GM12878 (cell line): ENCODE data around the gene DNTT.

Experiments used
- BACH1 ChIP-seq: fragments of 450-650 bp; IDR thresholded peaks from 2 replicates; pipeline ENCODE4 v1.6.1; 2017; ENCODE audit warnings: mild to moderate bottlenecking, borderline replicate concordance
- BRCA1 ChIP-seq: IDR thresholded peaks from 2 replicates; pipeline ENCODE4 v1.6.1; 2011; ENCODE audit warnings: low read depth, low read length, improper control_type of control experiment
- E2F4 ChIP-seq: IDR thresholded peaks from 2 replicates; pipeline ENCODE4 v1.6.1; 2012; ENCODE audit warnings: low read depth, low read length, improper control_type of control experiment
- GABPA ChIP-seq: IDR thresholded peaks from 2 replicates; pipeline ENCODE4 v1.6.1; 2014; ENCODE audit warnings: antibody characterized with exemption, low read depth, mild to moderate bottlenecking, inconsistent platforms
- KDM1A ChIP-seq: fragments of 200-600 bp; sonication (generic); IDR thresholded peaks from 2 replicates; pipeline ENCODE4 v1.6.1; 2016; ENCODE audit warnings: borderline replicate concordance
- NBN ChIP-seq: fragments of 450-650 bp; IDR thresholded peaks from 2 replicates; pipeline ENCODE4 v1.6.1; 2016
- POLR2A ChIP-seq: IDR thresholded peaks from 2 replicates; pipeline ENCODE4 v1.6.1; 2011; ENCODE audit warnings: low read depth, mild to moderate bottlenecking, low read length
- POLR2AphosphoS5 ChIP-seq: IDR thresholded peaks from 2 replicates; pipeline ENCODE4 v1.6.1; 2011; ENCODE audit warnings: mild to moderate bottlenecking, low read length, inconsistent platforms
- PRDM15 ChIP-seq: fragments of 450-650 bp; formaldehyde crosslinking; IDR thresholded peaks from 2 replicates; pipeline ENCODE4 v1.4.0; 2020; ENCODE audit warnings: mild to moderate bottlenecking, moderate library complexity
- ZZZ3 ChIP-seq: IDR thresholded peaks from 2 replicates; pipeline ENCODE4 v1.6.1; 2011; ENCODE audit warnings: low read depth; ENCODE audit not compliant: control insufficient read depth, insufficient read length
- TF ChIP-seq, protein P1 (sequence below), 3 experiments: IDR thresholded peaks in 2 of 3; conservative IDR thresholded peaks in 1 of 3; 2 replicates each; pipeline ENCODE4 v1.5.1; 2011; ENCODE audit warnings: low read depth in 3 of 3, low read length in 3 of 3, mild to moderate bottlenecking in 3 of 3, control low read depth in 2 of 3, moderate library complexity in 2 of 3, inconsistent platforms in 1 of 3, mixed read lengths in 1 of 3; ENCODE audit not compliant: control insufficient read depth in 2 of 3, insufficient read depth in 1 of 3; ENCODE audit errors: extremely low read depth in 1 of 3
- TF ChIP-seq, protein P2 (sequence below): IDR thresholded peaks from 2 replicates; pipeline ENCODE4 v1.6.1; 2012; ENCODE audit warnings: low read depth, low read length, improper control_type of control experiment

DNA sequence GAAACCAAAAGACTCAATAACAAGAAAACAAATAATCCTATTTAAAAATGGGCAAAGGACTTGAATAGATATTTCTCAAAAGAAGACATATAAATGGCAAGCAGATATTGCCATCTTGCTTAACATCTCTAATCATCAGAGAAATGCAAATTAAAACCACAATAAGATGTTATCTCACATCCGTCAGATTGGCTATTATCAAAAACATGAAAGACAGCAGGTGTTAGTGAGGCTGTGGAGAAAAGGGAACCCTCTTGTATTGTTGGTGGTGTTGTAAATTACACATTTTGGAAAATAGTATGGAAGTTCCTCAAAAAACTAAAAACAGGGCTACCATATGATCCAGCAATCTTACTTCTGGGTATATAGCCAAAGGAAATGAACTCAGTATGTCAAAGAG, 28.9 kb downstream of the DNTT start:
- TF ChIP-seq, protein P1, sequence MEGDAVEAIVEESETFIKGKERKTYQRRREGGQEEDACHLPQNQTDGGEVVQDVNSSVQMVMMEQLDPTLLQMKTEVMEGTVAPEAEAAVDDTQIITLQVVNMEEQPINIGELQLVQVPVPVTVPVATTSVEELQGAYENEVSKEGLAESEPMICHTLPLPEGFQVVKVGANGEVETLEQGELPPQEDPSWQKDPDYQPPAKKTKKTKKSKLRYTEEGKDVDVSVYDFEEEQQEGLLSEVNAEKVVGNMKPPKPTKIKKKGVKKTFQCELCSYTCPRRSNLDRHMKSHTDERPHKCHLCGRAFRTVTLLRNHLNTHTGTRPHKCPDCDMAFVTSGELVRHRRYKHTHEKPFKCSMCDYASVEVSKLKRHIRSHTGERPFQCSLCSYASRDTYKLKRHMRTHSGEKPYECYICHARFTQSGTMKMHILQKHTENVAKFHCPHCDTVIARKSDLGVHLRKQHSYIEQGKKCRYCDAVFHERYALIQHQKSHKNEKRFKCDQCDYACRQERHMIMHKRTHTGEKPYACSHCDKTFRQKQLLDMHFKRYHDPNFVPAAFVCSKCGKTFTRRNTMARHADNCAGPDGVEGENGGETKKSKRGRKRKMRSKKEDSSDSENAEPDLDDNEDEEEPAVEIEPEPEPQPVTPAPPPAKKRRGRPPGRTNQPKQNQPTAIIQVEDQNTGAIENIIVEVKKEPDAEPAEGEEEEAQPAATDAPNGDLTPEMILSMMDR (IDR thresholded peaks at IDR 0.05 in 2 of 3, conservative IDR thresholded peaks at IDR 0.05 in 1 of 3; ENCODE audit: control insufficient read depth in 2 of 3, extremely low read depth in 1 of 3, insufficient read depth in 1 of 3, low read depth in 3 of 3, low read length in 3 of 3) = no peak
- TF ChIP-seq PRDM15 (CRISPR knock-in tag) (no peak), ZZZ3 (no peak), BRCA1 (no peak), E2F4 (no peak), GABPA (no peak), NBN (no peak), BACH1 (no peak), POLR2A (no peak), POLR2AphosphoS5 (no peak), KDM1A (no peak)
- TF ChIP-seq, protein P2, sequence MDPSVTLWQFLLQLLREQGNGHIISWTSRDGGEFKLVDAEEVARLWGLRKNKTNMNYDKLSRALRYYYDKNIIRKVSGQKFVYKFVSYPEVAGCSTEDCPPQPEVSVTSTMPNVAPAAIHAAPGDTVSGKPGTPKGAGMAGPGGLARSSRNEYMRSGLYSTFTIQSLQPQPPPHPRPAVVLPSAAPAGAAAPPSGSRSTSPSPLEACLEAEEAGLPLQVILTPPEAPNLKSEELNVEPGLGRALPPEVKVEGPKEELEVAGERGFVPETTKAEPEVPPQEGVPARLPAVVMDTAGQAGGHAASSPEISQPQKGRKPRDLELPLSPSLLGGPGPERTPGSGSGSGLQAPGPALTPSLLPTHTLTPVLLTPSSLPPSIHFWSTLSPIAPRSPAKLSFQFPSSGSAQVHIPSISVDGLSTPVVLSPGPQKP = no peak
